Mononuclear cell (primary cell): Measurements from ENCODE around the gene TADA2A. TPM values are rescaled to one million over a fixed set of nuclear protein-coding genes. Genes with fewer than 3 reads are reported as not detected.
"Not testable (repeated sequence)": the region's sequence is repeated elsewhere in the genome, so short reads cannot be mapped to it uniquely, and the experiment has no call there.

Experiments used
- H3K27me3 ChIP-seq: 2 replicates; pipeline ENCODE4 v1.6.0; 2011; ENCODE audit warnings: low read length, control low read depth; ENCODE audit not compliant: insufficient read depth
- H3K4me1 ChIP-seq: 2 replicates; pipeline ENCODE4 v1.5.1; 2011; ENCODE audit warnings: mild to moderate bottlenecking, low read length, control low read depth; ENCODE audit not compliant: insufficient read depth
- H3K4me3 ChIP-seq: 2 replicates; pipeline ENCODE4 v1.5.1; 2011; ENCODE audit warnings: mild to moderate bottlenecking, low read length, moderate library complexity
- H3K9me3 ChIP-seq: 2 replicates; pipeline ENCODE4 v1.5.1; 2011; ENCODE audit warnings: low read depth, mild to moderate bottlenecking, control low read depth, low read length
- total RNA-seq: library from RNA; depleted of rRNA; stranded (reverse); fragments of >200 nt; gene quantifications from one replicate; pipeline ENCODE4 v1.2.3, GENCODE V29; 2012

Gene TADA2A
- total RNA-seq, 1 donor = 12.0 TPM

DNA sequence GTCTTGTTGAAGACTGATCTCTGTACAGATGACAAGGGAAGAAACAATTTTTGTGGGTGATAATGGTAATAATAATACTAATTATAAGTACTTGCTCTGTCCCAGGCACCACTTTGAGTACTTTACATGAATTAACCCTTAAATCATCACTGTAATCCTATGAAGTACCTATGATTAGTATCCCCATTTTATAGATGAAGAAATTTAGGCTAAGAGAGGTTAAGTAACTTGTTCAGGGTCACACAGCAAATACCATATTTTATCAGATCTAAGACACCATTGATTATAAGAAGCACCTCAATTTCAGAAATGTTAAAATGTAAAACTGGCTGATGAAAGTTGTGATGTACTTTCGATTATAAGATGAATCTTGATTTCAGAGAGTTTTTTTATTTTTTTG lies 18.6 kb downstream of the TADA2A start:
- Histone ChIP-seq H3K4me3 (no peak overlapping the region), H3K9me3 (no peaks in the 10 kb centered on the region), H3K4me1 (no peaks in the 10 kb centered on the region), H3K27me3 (no peaks in the 10 kb centered on the region)

DNA sequence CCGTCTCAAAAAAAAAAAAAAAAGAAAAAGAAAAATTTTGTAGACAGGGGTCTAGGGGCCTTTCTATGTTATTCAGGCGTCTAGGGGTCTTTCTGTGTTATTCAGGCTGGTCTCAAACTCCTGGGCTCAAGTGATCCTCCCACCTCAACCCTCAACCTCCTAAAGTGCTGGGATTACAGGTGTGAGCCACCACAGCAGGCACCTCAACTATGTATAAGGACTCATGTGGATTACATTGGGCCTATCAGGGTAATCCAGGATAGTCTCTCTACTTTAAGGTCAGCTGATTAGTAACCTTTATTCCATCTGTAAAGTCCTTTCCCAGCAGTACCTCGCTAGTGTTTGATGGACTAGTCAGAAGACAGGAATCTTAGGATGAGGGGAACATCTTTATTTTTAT lies 22.4 kb downstream of the TADA2A start:
- Histone ChIP-seq H3K9me3 (no peaks in the 10 kb centered on the region), H3K4me3 (no peak overlapping the region), H3K27me3 (no peaks in the 10 kb centered on the region), H3K4me1 (no peaks in the 10 kb centered on the region)

GRCh38 chr17:37429453-37429852 lies 22.8 kb downstream of the TADA2A start:
- Histone ChIP-seq H3K4me1 (no peaks in the 10 kb centered on the region), H3K4me3 (no peak overlapping the region), H3K9me3 (no peaks in the 10 kb centered on the region), H3K27me3 (no peaks in the 10 kb centered on the region)

DNA sequence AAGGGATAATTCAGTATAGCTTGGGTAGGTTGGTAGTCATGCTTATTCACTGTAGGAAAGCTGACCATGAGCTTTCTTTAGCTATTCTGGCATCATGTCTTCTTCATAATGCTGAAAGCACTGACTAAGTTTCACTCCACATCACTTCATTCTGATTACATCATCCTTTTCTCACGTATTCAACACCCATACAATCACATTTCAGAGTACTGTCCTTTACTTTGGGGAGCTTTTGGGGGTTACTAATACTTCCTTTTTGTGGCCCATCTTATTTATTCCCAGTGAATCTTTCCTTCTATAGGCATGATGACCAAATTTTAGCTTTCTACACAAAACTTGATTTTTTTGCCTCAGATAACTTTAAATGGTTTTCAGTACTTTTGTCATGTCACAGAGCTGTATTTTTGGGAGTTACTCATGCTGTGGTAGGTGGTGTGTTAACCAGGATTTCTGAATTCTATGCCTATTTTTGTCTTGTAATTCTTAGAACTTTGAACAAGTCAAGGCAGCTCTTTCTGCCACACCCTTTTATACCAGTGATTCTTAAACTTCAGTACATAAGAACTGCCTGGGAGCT lies 23.5 kb downstream of the TADA2A start:
- H3K4me3 ChIP-seq = no peak overlapping the region
- H3K4me1 ChIP-seq = no peaks in the 10 kb centered on the region
- H3K27me3 ChIP-seq = no peaks in the 10 kb centered on the region
- H3K9me3 ChIP-seq = no peaks in the 10 kb centered on the region

- H3K9me3 ChIP-seq = no peaks in the 10 kb centered on the region
- no peaks in the 10 kb centered on the region for H3K4me1 ChIP-seq
- H3K27me3 ChIP-seq = no peaks in the 10 kb centered on the region
- no peak overlapping the region for H3K4me3 ChIP-seq
These were observed 26.0 kb downstream of the TADA2A start for GRCh38 chr17:37432671-37433070.

DNA sequence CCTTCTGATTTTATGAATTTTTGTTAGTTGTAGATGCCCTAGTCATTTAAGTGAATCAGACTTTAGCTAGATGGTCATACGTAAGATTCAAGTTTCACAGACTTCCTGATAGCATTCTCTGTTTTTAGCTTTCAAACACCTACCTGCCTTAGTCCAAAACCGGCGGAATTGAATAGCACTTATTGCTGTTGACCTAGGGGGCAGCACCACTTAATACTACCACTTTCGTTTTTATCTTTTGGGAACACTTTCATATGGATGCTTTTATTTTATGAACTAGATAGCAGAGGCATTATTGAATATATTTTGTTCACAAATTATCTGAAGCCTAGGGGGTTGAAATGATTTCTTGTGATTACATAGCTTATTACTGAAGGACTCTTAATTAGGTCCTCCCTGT lies 31.5 kb downstream of the TADA2A start:
- Histone ChIP-seq H3K27me3 (no peaks in the 10 kb centered on the region), H3K4me3 (no peak overlapping the region), H3K4me1 (no peaks in the 10 kb centered on the region), H3K9me3 (no peaks in the 10 kb centered on the region)

DNA sequence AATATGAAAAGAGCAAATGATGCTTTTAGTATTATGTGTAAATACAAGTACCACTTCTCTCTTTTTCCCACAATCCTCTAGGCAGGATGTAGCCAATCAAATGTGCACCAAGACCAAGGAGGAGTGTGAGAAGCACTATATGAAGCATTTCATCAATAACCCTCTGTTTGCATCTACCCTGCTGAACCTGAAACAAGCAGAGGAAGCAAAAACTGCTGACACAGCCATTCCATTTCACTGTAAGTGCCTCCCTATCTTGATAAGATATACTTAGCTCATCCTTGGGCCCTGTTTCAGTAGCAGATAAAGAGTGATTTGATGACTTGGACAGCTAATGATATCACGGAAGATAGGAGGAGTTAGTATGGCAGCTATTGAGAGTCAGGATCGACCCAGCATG lies 33.7 kb downstream of the TADA2A start:
- H3K27me3 ChIP-seq = no peaks in the 10 kb centered on the region
- H3K9me3 ChIP-seq = no peaks in the 10 kb centered on the region

GRCh38 chr17:37441369-37442014 lies 34.8 kb downstream of the TADA2A start:
- not testable (repeated sequence) for H3K27me3 ChIP-seq, H3K9me3 ChIP-seq, H3K4me3 ChIP-seq, H3K4me1 ChIP-seq

More for the DNA sequence above, 33.7 kb downstream of the TADA2A start:
- no peak overlapping the region for H3K4me3 ChIP-seq
- no peaks in the 10 kb centered on the region for H3K4me1 ChIP-seq

- no peaks in the 10 kb centered on the region for H3K4me1 ChIP-seq
- H3K9me3 ChIP-seq = no peaks in the 10 kb centered on the region
- no peaks in the 10 kb centered on the region for H3K27me3 ChIP-seq
- H3K4me3 ChIP-seq = no peak overlapping the region
These were observed 39.3 kb downstream of the TADA2A start for GRCh38 chr17:37446027-37446426.

DNA sequence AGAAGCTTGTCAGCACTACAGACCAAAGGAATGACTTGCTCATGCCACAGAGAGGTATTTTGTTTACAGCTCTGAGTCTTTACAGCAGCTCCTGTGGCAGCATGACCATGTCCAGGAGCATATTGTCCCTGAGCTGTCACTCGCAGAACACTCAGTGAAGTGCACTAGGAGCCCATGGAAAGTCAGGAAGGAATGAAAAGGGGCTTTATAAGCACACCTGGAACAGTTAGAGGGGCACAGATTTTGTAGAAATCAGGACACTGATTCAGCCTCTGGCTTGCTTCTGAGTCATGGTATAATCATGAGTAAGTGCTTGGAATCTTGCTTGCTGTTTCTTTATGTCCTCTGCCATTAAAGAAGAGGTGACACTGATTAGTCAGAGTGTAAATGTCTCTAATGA lies 41.0 kb downstream of the TADA2A start:
- no peaks in the 10 kb centered on the region for H3K9me3 ChIP-seq
- H3K4me1 ChIP-seq = no peaks in the 10 kb centered on the region
- no peak overlapping the region for H3K4me3 ChIP-seq
- no peaks in the 10 kb centered on the region for H3K27me3 ChIP-seq

- H3K4me1 ChIP-seq = no peaks in the 10 kb centered on the region
- H3K27me3 ChIP-seq = no peaks in the 10 kb centered on the region
- H3K9me3 ChIP-seq = no peaks in the 10 kb centered on the region
- H3K4me3 ChIP-seq = no peak overlapping the region
These were observed 43.4 kb downstream of the TADA2A start for GRCh38 chr17:37450112-37450511.

DNA sequence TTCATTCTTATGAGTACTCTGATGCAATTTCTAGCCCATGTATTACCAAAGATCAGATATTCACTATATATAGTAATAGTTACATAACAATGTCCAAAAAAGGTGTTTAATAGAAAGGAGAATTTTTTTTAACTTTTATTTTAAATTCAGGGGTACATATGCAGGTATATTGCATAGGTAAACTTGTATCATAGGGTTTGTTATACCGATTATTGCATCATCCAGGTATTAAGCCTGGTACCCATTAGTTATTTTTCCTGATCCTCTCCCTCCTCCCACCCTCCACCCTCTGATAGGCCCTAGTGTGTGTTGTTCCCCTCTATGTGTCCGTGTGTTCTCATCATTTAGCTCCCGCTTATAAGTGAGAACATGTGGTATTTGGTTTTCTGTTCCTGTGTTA lies 51.1 kb downstream of the TADA2A start:
- not testable (repeated sequence) for H3K4me1 ChIP-seq, H3K4me3 ChIP-seq, H3K27me3 ChIP-seq, H3K9me3 ChIP-seq

DNA sequence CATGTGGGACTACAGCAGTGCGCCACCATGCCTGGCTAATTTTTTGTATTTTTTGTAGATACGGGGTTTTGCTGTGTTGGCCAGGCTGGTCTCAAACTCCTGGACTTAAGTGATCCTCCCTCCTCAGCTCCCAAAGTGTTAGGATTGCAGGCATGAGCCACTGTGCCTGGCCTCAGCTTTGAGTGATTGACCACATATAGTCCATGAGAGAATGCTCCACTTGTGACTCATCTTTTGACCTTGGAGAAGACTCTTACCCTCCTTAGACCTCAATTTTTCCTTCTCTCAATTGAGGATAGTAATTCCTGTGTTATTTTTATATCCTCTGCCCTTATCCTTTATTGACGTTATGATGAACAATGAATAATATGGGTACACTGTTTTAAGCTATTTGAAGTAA lies 52.1 kb downstream of the TADA2A start:
- no peak overlapping the region for H3K4me3 ChIP-seq
- no peaks in the 10 kb centered on the region for H3K4me1 ChIP-seq
- no peaks in the 10 kb centered on the region for H3K27me3 ChIP-seq
- no peaks in the 10 kb centered on the region for H3K9me3 ChIP-seq

GRCh38 chr17:37461668-37462067 lies 55.0 kb downstream of the TADA2A start:
- H3K9me3 ChIP-seq = no peaks in the 10 kb centered on the region
- no peaks in the 10 kb centered on the region for H3K4me1 ChIP-seq
- no peaks in the 10 kb centered on the region for H3K27me3 ChIP-seq

GRCh38 chr17:37462492-37462891 lies 55.8 kb downstream of the TADA2A start:
- Histone ChIP-seq H3K4me1 (no peaks in the 10 kb centered on the region), H3K9me3 (no peaks in the 10 kb centered on the region)

More at GRCh38 chr17:37461668-37462067, 55.0 kb downstream of the TADA2A start:
- no peak overlapping the region for H3K4me3 ChIP-seq

GRCh38 chr17:37463039-37463438 lies 56.4 kb downstream of the TADA2A start:
- Histone ChIP-seq H3K4me1 (no peaks in the 10 kb centered on the region), H3K27me3 (no peaks in the 10 kb centered on the region), H3K4me3 (no peak overlapping the region), H3K9me3 (no peaks in the 10 kb centered on the region)

More at GRCh38 chr17:37462492-37462891, 55.8 kb downstream of the TADA2A start:
- H3K4me3 ChIP-seq = no peak overlapping the region
- no peaks in the 10 kb centered on the region for H3K27me3 ChIP-seq
